ENCODE results near the gene HADH.

DNA sequence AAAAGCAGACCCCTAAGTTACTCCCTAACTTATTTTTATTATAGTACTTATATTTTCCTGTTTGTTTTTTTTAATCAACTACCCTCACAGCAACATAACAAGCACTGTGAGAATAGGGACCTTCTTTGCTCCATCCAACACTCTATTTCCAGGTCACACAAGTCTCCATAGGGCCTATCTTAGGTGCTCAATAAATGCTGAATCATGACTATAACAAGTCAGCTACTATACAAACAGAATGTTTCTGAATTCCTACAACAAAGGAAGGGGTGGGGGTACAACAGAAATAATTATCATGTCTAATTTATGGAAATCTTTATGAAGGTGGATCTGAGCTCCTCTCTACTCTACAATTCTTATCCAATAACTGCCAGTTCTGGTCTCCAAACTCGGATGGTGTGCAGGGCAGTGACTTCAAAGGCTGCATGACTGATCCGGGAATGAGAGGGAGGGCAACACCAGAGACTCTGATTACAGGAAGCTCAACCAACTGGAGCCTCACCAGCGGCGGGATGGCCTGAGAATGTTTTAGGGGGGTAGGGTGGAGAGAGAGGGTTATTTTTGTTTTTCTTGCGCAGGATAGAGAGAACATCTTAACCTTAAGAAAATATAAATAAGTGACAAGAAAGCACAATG lies 71.1 kb downstream of the HADH start:
- TF ChIP-seq, protein P1, sequence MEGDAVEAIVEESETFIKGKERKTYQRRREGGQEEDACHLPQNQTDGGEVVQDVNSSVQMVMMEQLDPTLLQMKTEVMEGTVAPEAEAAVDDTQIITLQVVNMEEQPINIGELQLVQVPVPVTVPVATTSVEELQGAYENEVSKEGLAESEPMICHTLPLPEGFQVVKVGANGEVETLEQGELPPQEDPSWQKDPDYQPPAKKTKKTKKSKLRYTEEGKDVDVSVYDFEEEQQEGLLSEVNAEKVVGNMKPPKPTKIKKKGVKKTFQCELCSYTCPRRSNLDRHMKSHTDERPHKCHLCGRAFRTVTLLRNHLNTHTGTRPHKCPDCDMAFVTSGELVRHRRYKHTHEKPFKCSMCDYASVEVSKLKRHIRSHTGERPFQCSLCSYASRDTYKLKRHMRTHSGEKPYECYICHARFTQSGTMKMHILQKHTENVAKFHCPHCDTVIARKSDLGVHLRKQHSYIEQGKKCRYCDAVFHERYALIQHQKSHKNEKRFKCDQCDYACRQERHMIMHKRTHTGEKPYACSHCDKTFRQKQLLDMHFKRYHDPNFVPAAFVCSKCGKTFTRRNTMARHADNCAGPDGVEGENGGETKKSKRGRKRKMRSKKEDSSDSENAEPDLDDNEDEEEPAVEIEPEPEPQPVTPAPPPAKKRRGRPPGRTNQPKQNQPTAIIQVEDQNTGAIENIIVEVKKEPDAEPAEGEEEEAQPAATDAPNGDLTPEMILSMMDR (IDR thresholded peaks at IDR 0.05): no peak
- TF ChIP-seq POLR2A (IDR thresholded peaks at IDR 0.05): no peak

Measured in testis (tissue), 2 donors.